SK-N-SH (cell line): ENCODE results near the gene VANGL2. TPM values are rescaled to one million over a fixed set of nuclear protein-coding genes. Genes with fewer than 3 reads are reported as not detected.

Experiments
- CTCF ChIA-PET: fragments of 300-600, 350-600 bp; formaldehyde crosslinking; extraction: SDS; loops from one replicate; lab custom pipeline; 2021; lab: Yijun Ruan, JAX
- POLR2A ChIA-PET: fragments of 350-600 bp; sonication (Branson Sonifier 250); formaldehyde crosslinking; extraction: SDS; loops from one replicate; lab custom pipeline; 2020; ENCODE audit warnings: antibody characterized with exemption, inconsistent platforms; lab: Yijun Ruan, JAX
- DNase-seq: peaks from one replicate; pipeline ENCODE4 v3.0.0; 2012
- H2AFZ ChIP-seq: fragments of 200-600 bp; sonication (generic); 2 replicates; pipeline ENCODE4 v1.8.1; 2016; ENCODE audit warnings: antibody characterized with exemption, mild to moderate bottlenecking, low read depth
- H3F3A ChIP-seq: fragments of 200-600 bp; sonication (generic); replicated peaks from 2 replicates; pipeline ENCODE3; 2016; ENCODE audit warnings: antibody characterized with exemption, mild to moderate bottlenecking; ENCODE audit not compliant: insufficient read depth
- H3K27ac ChIP-seq, 2 experiments: fragments of 200-500 bp in 1 of 2; fragments of 200-600 bp in 1 of 2; sonication (Bioruptor generic) in 1 of 2; sonication (generic), shearing (Covaris generic) in 1 of 2; 2 replicates each; pipeline versions ENCODE4 v1.5.1 to v1.6.1; 2014 to 2016; ENCODE audit warnings: low read depth in 2 of 2, inconsistent platforms in 1 of 2, low read length in 1 of 2, mild to moderate bottlenecking in 1 of 2, mixed read lengths in 1 of 2
- H3K27me3 ChIP-seq: fragments of 200-600 bp; sonication (generic), shearing (Covaris generic); 2 replicates; pipeline ENCODE4 v1.6.1; 2016; ENCODE audit warnings: mixed run types; ENCODE audit not compliant: insufficient read depth
- H3K36me3 ChIP-seq, 2 experiments: fragments of 200-500 bp in 1 of 2; fragments of 200-600 bp in 1 of 2; sonication (Bioruptor generic) in 1 of 2; sonication (generic) in 1 of 2; replicated peaks in 1 of 2; 2 replicates each; pipeline versions ENCODE3 to v1.5.1; 2014 to 2016; ENCODE audit warnings: low read length in 1 of 2, mild to moderate bottlenecking in 1 of 2; ENCODE audit not compliant: insufficient read depth in 2 of 2, control insufficient read depth in 1 of 2
- H3K4me1 ChIP-seq, 2 experiments: fragments of 200-500 bp in 1 of 2; fragments of 200-600 bp in 1 of 2; sonication (Bioruptor generic) in 1 of 2; sonication (generic), shearing (Covaris generic) in 1 of 2; 2 replicates each; pipeline versions ENCODE4 v1.5.1 to v1.6.1; 2014 to 2016; ENCODE audit warnings: low read depth in 1 of 2, low read length in 1 of 2, mixed run types in 1 of 2; ENCODE audit not compliant: insufficient read depth in 2 of 2, control insufficient read depth in 1 of 2
- H3K4me2 ChIP-seq: fragments of 200-600 bp; sonication (generic), shearing (Covaris generic); 2 replicates; pipeline ENCODE4 v1.6.1; 2017; ENCODE audit warnings: mixed run types
- H3K4me3 ChIP-seq, 2 experiments: fragments of 200-500 bp in 1 of 2; fragments of 200-600 bp in 1 of 2; sonication (Bioruptor generic) in 1 of 2; sonication (generic), shearing (Covaris generic) in 1 of 2; 2 replicates each; pipeline versions ENCODE4 v1.5.1 to v1.8.1; 2014 to 2016; ENCODE audit warnings: low read depth in 2 of 2, inconsistent platforms in 1 of 2, low read length in 1 of 2, mild to moderate bottlenecking in 1 of 2, mixed read lengths in 1 of 2, moderate library complexity in 1 of 2
- H3K79me2 ChIP-seq: fragments of 200-600 bp; sonication (generic); 2 replicates; pipeline ENCODE4 v1.8.1; 2017; ENCODE audit warnings: mild to moderate bottlenecking; ENCODE audit not compliant: insufficient read depth
- H3K9ac ChIP-seq: fragments of 200-600 bp; sonication (generic); 2 replicates; pipeline ENCODE4 v1.6.1; 2017; ENCODE audit warnings: mixed run types
- H3K9me2 ChIP-seq: fragments of 200-600 bp; sonication (generic); 2 replicates; pipeline ENCODE4 v1.6.1; 2017; ENCODE audit warnings: mixed run types
- H3K9me3 ChIP-seq: fragments of 200-600 bp; sonication (generic); 2 replicates; pipeline ENCODE4 v1.6.1; 2017; ENCODE audit warnings: mixed run types, mild to moderate bottlenecking, moderate library complexity
- H4K20me1 ChIP-seq: fragments of 200-600 bp; sonication (generic); 2 replicates; pipeline ENCODE4 v1.6.1; 2017; ENCODE audit warnings: mild to moderate bottlenecking, mixed run types; ENCODE audit not compliant: insufficient read depth
- CHD2 ChIP-seq: fragments of 150-350 bp; IDR thresholded peaks from 2 replicates; pipeline ENCODE4 v1.6.1; 2018; ENCODE audit warnings: low read length; ENCODE audit not compliant: partially characterized antibody
- ELF1 ChIP-seq: IDR thresholded peaks from 2 replicates; pipeline ENCODE4 v1.4.0; 2012
- FOSL2 ChIP-seq: IDR thresholded peaks from 2 replicates; pipeline ENCODE4 v1.4.0; 2012; ENCODE audit warnings: low read depth, mild to moderate bottlenecking, moderate library complexity, borderline replicate concordance
- GATA2 ChIP-seq: sonication (generic); formaldehyde crosslinking; IDR thresholded peaks from 2 replicates; pipeline ENCODE4 v1.5.0; 2020; ENCODE audit warnings: mild to moderate bottlenecking, missing genetic modification reagents
- JUND ChIP-seq: IDR thresholded peaks from 2 replicates; pipeline ENCODE4 v1.4.0; 2012
- MEF2A ChIP-seq: IDR thresholded peaks from 2 replicates; pipeline ENCODE4 v1.4.0; 2012; ENCODE audit warnings: low read depth, borderline replicate concordance
- MXI1 ChIP-seq: IDR thresholded peaks from 2 replicates; pipeline ENCODE4 v1.6.1; 2012; ENCODE audit warnings: mild to moderate bottlenecking, low read depth, low read length, improper control_type of control experiment
- POLR2AphosphoS5 ChIP-seq: IDR thresholded peaks from 2 replicates; pipeline ENCODE4 v1.6.1; 2012; ENCODE audit warnings: low read depth, low read length
- REST ChIP-seq: IDR thresholded peaks from 2 replicates; pipeline ENCODE4 v1.6.1; 2012; ENCODE audit warnings: mild to moderate bottlenecking, low read depth, low read length, moderate library complexity
- RFX5 ChIP-seq: IDR thresholded peaks from 2 replicates; pipeline ENCODE4 v1.6.1; 2012; ENCODE audit warnings: mild to moderate bottlenecking, improper control_type of control experiment, low read length
- RXRA ChIP-seq: IDR thresholded peaks from 2 replicates; pipeline ENCODE4 v1.4.0; 2012; ENCODE audit warnings: low read depth, mild to moderate bottlenecking, borderline replicate concordance
- SIN3A ChIP-seq: IDR thresholded peaks from 2 replicates; pipeline ENCODE4 v1.6.1; 2012; ENCODE audit warnings: low read depth, mild to moderate bottlenecking, low read length, moderate library complexity, borderline replicate concordance
- TAF1 ChIP-seq: IDR thresholded peaks from 2 replicates; pipeline ENCODE4 v1.6.1; 2012; ENCODE audit warnings: low read depth, mild to moderate bottlenecking, low read length, moderate library complexity, borderline replicate concordance
- TEAD4 ChIP-seq: IDR thresholded peaks from 2 replicates; pipeline ENCODE4 v1.4.0; 2012; ENCODE audit warnings: mild to moderate bottlenecking, borderline replicate concordance; ENCODE audit not compliant: insufficient read depth
- WGBS: methylation state at CpG from one replicate; pipeline ENCODE4 v1.1.6; 2017; ENCODE audit warnings: low lambda C conversion rate; 5-methylcytosine and 5-hydroxymethylcytosine counted together
- polyA plus RNA-seq, 3 experiments: library from polyadenylated mRNA; depleted of rRNA; stranded (reverse); fragments of >200 nt; gene quantifications; 2 replicates each; pipeline ENCODE4 v1.2.3, GENCODE V29; 2012
- TF ChIP-seq, protein P1 (sequence below): fragments of 150-350 bp; IDR thresholded peaks from 2 replicates; pipeline ENCODE4 v1.6.1; 2017; ENCODE audit warnings: antibody characterized with exemption, low read length, low read depth, borderline replicate concordance
- TF ChIP-seq, protein P2 (sequence below): IDR thresholded peaks from 2 replicates; pipeline ENCODE4 v1.4.0; 2012; ENCODE audit warnings: low read depth, borderline replicate concordance
- TF ChIP-seq, protein P3 (sequence below): IDR thresholded peaks from 2 replicates; pipeline ENCODE4 v1.4.0; 2012; ENCODE audit warnings: low read depth
- TF ChIP-seq, protein P4 (sequence below): IDR thresholded peaks from 2 replicates; pipeline ENCODE4 v1.4.0; 2012; ENCODE audit warnings: low read depth, borderline replicate concordance

VANGL2 gene
- polyA plus RNA-seq, 1 of the 3 experiments (the other 2 are of a cell fraction), result 13.4 TPM

DNA sequence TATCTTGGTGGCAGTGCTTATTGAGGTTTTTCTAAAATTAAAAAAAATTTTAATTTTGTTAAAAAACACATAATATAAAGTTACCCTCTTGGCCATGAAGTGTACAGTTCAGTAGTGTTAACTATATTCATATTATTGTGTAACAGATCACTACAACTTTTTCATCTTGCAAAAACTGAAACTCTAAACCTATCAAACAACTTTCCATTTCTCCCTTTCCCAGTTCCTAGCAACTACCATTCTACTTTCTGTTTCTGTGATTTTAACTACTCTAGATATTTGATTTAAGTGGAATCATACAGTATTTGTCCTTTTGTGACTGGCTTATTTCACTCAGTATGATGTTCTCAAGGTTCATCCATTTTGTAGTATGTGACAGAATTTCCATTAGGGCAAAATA lies 67.2 kb downstream of the VANGL2 start:
- CTCF ChIA-PET, result no interaction called here
- Histone ChIP-seq H2AFZ (no peak overlapping the region), H3K9me2 (no peaks in the 10 kb centered on the region), H3K9me3 (no peaks in the 10 kb centered on the region), H3F3A (no peaks in the 10 kb centered on the region), H3K4me3 (no peak overlapping the region), H3K4me1 (no peaks in the 10 kb centered on the region), H3K79me2 (no peaks in the 10 kb centered on the region), H3K9ac (no peak overlapping the region), H3K36me3 (no peaks in the 10 kb centered on the region), H3K4me2 (no peak overlapping the region), H4K20me1 (no peaks in the 10 kb centered on the region), H3K27me3 (peaks cover 11% of the 10 kb centered on the region), H3K27ac (no peak overlapping the region)
- TF ChIP-seq RXRA, result no peak
- no peak for TF ChIP-seq REST
- no peak for TF ChIP-seq TAF1
- TF ChIP-seq CHD2, result no peak
- no peak for TF ChIP-seq FOSL2
- TF ChIP-seq, protein P1, sequence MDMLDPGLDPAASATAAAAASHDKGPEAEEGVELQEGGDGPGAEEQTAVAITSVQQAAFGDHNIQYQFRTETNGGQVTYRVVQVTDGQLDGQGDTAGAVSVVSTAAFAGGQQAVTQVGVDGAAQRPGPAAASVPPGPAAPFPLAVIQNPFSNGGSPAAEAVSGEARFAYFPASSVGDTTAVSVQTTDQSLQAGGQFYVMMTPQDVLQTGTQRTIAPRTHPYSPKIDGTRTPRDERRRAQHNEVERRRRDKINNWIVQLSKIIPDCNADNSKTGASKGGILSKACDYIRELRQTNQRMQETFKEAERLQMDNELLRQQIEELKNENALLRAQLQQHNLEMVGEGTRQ, result no peak
- TF ChIP-seq SIN3A, result no peak
- no peak for TF ChIP-seq GATA2 (CRISPR knock-in tag)
- no peak for TF ChIP-seq POLR2AphosphoS5
- TF ChIP-seq ELF1, result no peak
- POLR2A ChIA-PET, result no interaction called here
- DNase-seq, result no peak

DNA sequence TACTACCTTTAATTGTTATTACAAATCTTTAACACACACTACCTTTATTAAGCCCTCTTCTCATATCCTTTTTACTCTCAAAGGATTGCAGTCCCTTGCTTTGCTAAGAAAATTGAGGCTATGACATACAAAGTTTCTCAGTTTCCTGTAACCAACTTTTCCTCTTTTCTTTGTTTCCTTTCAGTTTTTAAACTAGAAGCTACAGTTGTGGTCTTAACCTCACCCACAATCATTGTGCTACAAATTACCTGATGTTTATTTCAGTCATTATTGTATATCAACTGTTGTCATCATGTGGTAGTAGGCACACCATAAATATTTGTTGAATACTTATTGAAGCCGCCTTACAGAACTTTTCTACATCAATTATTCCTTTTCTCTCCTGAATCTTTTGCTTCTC lies 70.9 kb downstream of the VANGL2 start:
- H3K4me1 ChIP-seq, result no peaks in the 10 kb centered on the region
- no peak for DNase-seq
- H3K36me3 ChIP-seq, result no peaks in the 10 kb centered on the region
- WGBS, result 9% methylated on average over 1 of the region's 1 CpG
- H2AFZ ChIP-seq, result no peak overlapping the region
- POLR2A ChIA-PET, result no interaction called here
- no peaks in the 10 kb centered on the region for H3K79me2 ChIP-seq
- no peak overlapping the region for H3K4me3 ChIP-seq
- H3K4me2 ChIP-seq, result no peak overlapping the region
- CTCF ChIA-PET, result no interaction called here
- no peaks in the 10 kb centered on the region for H3F3A ChIP-seq
- no peaks in the 10 kb centered on the region for H4K20me1 ChIP-seq
- H3K27me3 ChIP-seq, result peaks cover 11% of the 10 kb centered on the region
- no peaks in the 10 kb centered on the region for H3K9me2 ChIP-seq
- no peak overlapping the region for H3K9ac ChIP-seq
- no peak overlapping the region for H3K27ac ChIP-seq
- no peaks in the 10 kb centered on the region for H3K9me3 ChIP-seq
- TF ChIP-seq ELF1, result no peak
- no peak for TF ChIP-seq JUND
- no peak for TF ChIP-seq RFX5
- no peak for TF ChIP-seq MEF2A
- TF ChIP-seq, protein P2, sequence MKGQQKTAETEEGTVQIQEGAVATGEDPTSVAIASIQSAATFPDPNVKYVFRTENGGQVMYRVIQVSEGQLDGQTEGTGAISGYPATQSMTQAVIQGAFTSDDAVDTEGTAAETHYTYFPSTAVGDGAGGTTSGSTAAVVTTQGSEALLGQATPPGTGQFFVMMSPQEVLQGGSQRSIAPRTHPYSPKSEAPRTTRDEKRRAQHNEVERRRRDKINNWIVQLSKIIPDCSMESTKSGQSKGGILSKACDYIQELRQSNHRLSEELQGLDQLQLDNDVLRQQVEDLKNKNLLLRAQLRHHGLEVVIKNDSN, result no peak
- TF ChIP-seq, protein P3, sequence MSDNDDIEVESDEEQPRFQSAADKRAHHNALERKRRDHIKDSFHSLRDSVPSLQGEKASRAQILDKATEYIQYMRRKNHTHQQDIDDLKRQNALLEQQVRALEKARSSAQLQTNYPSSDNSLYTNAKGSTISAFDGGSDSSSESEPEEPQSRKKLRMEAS, result no peak
- TF ChIP-seq FOSL2, result no peak
- TF ChIP-seq MXI1, result no peak
- TF ChIP-seq TEAD4, result no peak
- TF ChIP-seq, protein P4, sequence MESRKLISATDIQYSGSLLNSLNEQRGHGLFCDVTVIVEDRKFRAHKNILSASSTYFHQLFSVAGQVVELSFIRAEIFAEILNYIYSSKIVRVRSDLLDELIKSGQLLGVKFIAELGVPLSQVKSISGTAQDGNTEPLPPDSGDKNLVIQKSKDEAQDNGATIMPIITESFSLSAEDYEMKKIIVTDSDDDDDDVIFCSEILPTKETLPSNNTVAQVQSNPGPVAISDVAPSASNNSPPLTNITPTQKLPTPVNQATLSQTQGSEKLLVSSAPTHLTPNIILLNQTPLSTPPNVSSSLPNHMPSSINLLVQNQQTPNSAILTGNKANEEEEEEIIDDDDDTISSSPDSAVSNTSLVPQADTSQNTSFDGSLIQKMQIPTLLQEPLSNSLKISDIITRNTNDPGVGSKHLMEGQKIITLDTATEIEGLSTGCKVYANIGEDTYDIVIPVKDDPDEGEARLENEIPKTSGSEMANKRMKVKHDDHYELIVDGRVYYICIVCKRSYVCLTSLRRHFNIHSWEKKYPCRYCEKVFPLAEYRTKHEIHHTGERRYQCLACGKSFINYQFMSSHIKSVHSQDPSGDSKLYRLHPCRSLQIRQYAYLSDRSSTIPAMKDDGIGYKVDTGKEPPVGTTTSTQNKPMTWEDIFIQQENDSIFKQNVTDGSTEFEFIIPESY, result no peak
- no peak for TF ChIP-seq REST
